HG03439 (cell line): ENCODE data around the gene NAV2.
"Not testable (repeated sequence)": the region's sequence is repeated elsewhere in the genome, so short reads cannot be mapped to it uniquely, and the experiment has no call there.

Source experiments
- ATAC-seq: cut with Tn5 transposase; IDR thresholded peaks from one replicate; pipeline ENCODE4 v1.9.1; 2021; ENCODE audit warnings: mild to moderate bottlenecking, moderate library complexity; ENCODE audit not compliant: unreplicated experiment

NAV2 gene

GRCh38 chr11:19882356-19882755 lies 169.7 kb downstream of the NAV2 start:
- no peak for ATAC-seq

- no peak for ATAC-seq
Observed at GRCh38 chr11:19886498-19886897, 173.9 kb downstream of the NAV2 start.

GRCh38 chr11:19887842-19888241 lies 175.2 kb downstream of the NAV2 start:
- ATAC-seq: no peak

GRCh38 chr11:19889531-19889930 lies 176.9 kb downstream of the NAV2 start:
- no peak for ATAC-seq

GRCh38 chr11:19890308-19890707 lies 177.7 kb downstream of the NAV2 start:
- ATAC-seq: no peak

- no peak for ATAC-seq
Observed at GRCh38 chr11:19891022-19891421, 178.4 kb downstream of the NAV2 start.

- ATAC-seq: no peak
Observed at GRCh38 chr11:19892387-19892786, 179.8 kb downstream of the NAV2 start.

- ATAC-seq: no peak
Observed at GRCh38 chr11:19892876-19893275, 180.2 kb downstream of the NAV2 start.

- ATAC-seq: no peak
Observed at GRCh38 chr11:19894404-19894803, 181.8 kb downstream of the NAV2 start.

GRCh38 chr11:19895037-19895436 lies 182.4 kb downstream of the NAV2 start:
- ATAC-seq: not testable (repeated sequence)

GRCh38 chr11:19895776-19896175 lies 183.1 kb downstream of the NAV2 start:
- ATAC-seq: no peak

- no peak for ATAC-seq
Observed at GRCh38 chr11:19903620-19904069, 191.0 kb downstream of the NAV2 start.

GRCh38 chr11:19905280-19905853 lies 192.7 kb downstream of the NAV2 start:
- ATAC-seq: no peak

- no peak for ATAC-seq
Observed at GRCh38 chr11:19906126-19906525, 193.5 kb downstream of the NAV2 start.

GRCh38 chr11:19907008-19907579 lies 194.5 kb downstream of the NAV2 start:
- ATAC-seq: no peak

- no peak for ATAC-seq
Observed at GRCh38 chr11:19907839-19908238, 195.2 kb downstream of the NAV2 start.

GRCh38 chr11:19910931-19911330 lies 198.3 kb downstream of the NAV2 start:
- ATAC-seq: no peak

- no peak for ATAC-seq
Observed at GRCh38 chr11:19912115-19912957, 199.7 kb downstream of the NAV2 start.

- ATAC-seq: no peak
Observed at GRCh38 chr11:19912958-19913892, 200.6 kb downstream of the NAV2 start.

- ATAC-seq: no peak
Observed at GRCh38 chr11:19913893-19914249, 201.2 kb downstream of the NAV2 start.

GRCh38 chr11:19915808-19916207 lies 203.2 kb downstream of the NAV2 start:
- ATAC-seq: no peak
